Measurements from ENCODE around the gene TOE1.

The TOE1 gene

DNA sequence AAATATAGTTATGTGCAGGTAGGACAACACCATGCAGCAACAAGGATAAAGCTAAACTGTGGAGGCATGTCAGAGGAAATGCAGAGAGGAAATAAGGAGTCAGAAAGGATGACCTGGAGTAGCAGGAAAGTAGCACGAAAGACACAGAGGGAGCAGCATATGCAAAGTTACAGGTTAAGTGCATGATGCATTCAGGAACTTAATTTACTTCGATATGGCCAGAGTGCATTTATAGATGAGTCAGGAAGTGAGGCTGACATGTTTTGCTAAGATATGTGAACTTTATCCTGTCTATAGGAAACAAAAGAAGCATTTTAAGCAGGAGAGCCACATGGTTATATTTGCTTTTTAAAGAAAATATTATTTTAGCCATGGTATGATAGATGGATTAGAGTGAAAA lies 15.7 kb downstream of the TOE1 start:
- DNase-seq (ENCODE audit: extremely low read depth, low read depth): no peak
- TF ChIP-seq, protein P1, sequence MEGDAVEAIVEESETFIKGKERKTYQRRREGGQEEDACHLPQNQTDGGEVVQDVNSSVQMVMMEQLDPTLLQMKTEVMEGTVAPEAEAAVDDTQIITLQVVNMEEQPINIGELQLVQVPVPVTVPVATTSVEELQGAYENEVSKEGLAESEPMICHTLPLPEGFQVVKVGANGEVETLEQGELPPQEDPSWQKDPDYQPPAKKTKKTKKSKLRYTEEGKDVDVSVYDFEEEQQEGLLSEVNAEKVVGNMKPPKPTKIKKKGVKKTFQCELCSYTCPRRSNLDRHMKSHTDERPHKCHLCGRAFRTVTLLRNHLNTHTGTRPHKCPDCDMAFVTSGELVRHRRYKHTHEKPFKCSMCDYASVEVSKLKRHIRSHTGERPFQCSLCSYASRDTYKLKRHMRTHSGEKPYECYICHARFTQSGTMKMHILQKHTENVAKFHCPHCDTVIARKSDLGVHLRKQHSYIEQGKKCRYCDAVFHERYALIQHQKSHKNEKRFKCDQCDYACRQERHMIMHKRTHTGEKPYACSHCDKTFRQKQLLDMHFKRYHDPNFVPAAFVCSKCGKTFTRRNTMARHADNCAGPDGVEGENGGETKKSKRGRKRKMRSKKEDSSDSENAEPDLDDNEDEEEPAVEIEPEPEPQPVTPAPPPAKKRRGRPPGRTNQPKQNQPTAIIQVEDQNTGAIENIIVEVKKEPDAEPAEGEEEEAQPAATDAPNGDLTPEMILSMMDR (IDR thresholded peaks at IDR 0.05; ENCODE audit: low read depth, low read length): no peak

DNA sequence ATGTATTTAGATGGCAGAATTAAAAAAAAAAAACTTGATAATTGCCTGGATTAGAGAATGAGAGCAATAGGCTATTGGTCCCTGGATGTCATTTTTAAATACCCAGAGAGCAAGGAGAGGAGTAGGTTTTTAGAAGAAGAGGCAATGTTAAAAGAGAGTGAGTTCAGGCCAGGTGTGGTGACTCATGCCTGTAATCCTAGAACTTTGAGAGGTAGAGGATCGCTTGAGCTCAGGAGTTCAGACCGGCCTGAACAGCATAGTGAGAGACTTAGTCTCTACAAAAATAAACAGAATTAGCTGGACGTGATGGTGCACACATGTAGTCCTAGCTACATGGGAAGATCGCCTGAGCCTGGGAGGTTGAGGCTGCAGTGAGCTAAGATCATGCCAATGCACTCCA lies 16.2 kb downstream of the TOE1 start:
- no peak for DNase-seq (ENCODE audit: extremely low read depth, low read depth)
- TF ChIP-seq, protein P1 (IDR thresholded peaks at IDR 0.05; ENCODE audit: low read depth, low read length): no peak

DNA sequence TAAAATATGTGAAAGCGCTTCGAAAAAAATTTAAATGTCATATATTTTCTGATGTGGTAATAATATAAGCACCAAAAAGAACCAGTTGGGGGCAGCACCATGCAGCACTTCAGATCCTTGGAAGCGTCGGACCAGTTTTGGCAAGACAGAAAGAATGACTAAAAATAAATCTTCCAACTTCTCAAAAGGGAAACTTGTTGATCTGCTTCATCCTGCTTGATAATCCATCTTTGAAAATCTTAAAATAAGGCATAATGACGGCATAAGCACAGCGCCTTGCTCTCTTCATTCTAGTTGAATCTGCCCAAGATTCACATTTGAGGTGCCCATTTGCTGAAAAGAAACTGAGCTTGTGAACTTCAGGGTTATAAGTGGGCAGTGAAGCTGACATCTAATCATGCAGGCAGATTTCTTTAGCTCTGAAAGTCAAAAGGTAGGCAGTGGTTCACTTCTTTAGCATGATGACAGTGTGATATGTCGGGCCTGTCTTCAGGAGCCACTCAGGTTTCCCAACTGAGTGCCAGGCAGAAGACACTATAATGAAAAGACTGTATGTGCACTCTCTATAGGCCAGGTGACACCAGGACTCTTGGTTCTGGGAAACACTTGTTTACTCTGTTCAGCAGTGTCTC lies 20.0 kb downstream of the TOE1 start:
- peak; percentile 44 for DNase-seq (ENCODE audit: extremely low read depth, low read depth)
- TF ChIP-seq, protein P1 (IDR thresholded peaks at IDR 0.05; ENCODE audit: low read depth, low read length): peak; percentile 58

DNA sequence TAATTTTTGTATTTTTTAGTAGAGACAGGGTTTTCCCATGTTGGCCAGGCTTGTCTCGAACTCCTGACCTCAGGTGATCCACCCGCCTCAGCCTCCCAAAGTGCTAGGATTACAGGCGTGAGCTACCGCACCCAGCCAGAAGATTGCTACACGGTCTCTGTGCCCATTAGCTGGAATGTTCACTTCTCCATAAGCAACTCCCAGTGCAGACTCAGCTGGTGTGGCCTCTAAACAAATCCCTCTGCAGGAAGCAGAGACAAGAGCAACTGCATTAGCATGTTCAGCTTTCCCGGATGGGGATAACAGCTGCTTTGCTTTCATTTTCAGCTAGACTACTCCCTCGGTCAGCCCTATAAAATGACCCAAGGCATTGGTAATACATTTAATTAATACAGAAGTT lies 21.0 kb downstream of the TOE1 start:
- DNase-seq (ENCODE audit: extremely low read depth, low read depth): peak; percentile 50

DNA sequence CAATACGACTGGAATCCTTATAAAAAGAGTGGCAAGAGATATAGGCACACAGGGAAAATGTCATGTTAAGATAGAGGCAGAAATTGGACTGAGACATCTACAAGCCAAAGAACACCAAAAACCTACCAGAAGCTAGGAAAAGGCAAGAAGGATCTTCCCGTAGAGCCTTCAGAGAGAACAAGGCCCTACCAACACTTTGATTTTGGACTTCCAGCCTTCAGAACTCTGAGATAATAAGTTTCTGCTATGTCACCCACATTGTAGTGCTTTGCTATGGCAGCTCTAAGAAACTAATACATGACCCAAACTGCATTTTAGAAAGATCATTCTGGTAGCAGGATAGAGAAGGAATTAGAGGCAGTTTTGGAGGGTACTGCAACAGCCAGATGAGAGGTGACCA lies 24.3 kb downstream of the TOE1 start:
- DNase-seq (ENCODE audit: extremely low read depth, low read depth): no peak
- TF ChIP-seq, protein P1 (IDR thresholded peaks at IDR 0.05; ENCODE audit: low read depth, low read length): no peak

DNA sequence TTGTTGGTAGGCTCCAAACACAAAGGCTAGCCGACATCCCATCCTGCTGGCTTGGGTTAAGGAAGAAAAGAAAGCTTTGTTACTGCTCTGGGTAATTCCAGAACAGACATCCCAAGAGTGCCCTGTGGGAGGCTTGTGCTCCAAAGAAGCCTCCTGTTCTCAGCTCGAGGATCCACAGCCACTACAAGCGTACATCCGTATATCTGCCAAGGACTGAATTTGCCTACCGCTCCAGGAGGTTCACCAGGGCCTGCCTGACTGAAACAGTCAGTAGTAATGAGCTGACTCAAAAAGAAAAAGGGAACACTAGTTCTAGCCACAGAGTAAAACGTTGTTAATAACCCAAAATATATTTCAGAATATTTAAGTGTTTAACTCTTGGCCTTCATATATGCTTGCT lies 25.1 kb downstream of the TOE1 start:
- DNase-seq (ENCODE audit: extremely low read depth, low read depth): no peak
- TF ChIP-seq, protein P1 (IDR thresholded peaks at IDR 0.05; ENCODE audit: low read depth, low read length): no peak

DNA sequence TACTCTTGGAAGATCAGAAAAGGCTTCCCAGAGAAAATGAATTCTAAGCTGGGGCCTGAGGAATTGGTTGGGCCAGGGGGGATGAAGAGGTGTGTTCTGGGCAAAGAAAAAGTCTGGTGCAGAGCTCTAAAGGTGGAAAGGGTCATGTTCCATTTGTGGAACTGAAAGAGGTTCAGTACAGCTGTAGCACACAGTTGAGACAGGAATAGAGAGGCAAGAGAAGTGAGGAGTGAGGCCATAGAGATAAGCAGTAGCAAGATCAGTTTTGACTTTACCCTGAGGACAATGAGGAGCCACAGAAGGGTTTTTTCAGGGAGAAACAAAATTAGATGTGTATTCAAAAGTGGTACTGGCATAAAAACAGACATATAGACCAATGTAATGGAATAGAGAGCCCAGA lies 30.6 kb downstream of the TOE1 start:
- TF ChIP-seq, protein P1 (IDR thresholded peaks at IDR 0.05; ENCODE audit: low read depth, low read length): no peak
- no peak for DNase-seq (ENCODE audit: extremely low read depth, low read depth)

DNA sequence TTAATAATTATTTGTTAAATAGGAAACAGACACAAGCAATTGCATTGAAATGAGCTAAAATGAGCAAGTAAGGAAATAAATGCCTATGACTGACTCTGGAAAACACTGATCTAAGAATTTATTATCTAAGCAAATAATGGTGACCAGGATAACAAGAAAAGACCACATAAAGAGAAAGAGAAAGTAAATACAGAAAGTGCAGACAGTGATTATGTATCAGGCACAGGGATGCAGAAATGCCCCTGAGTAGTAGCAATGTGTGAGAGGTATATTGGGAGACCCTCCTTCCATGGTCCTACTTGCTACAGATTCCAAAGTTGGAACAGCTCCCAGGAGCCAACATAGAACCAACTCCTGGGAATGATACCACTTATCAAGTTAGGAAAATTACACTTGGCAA lies 33.6 kb downstream of the TOE1 start:
- TF ChIP-seq, protein P1 (IDR thresholded peaks at IDR 0.05; ENCODE audit: low read depth, low read length): no peak

More for the DNA sequence above, 33.6 kb downstream of the TOE1 start:
- DNase-seq (ENCODE audit: extremely low read depth, low read depth): no peak

Measured in AG09319 (cell line).